ENCODE measurements around the gene SUFU. TPM values are rescaled to one million over a fixed set of nuclear protein-coding genes. Genes with fewer than 3 reads are reported as not detected.

SUFU gene
- total and polyA plus RNA-seq, 2 experiments from 2014 or later: 2.8 to 5.6 TPM

DNA sequence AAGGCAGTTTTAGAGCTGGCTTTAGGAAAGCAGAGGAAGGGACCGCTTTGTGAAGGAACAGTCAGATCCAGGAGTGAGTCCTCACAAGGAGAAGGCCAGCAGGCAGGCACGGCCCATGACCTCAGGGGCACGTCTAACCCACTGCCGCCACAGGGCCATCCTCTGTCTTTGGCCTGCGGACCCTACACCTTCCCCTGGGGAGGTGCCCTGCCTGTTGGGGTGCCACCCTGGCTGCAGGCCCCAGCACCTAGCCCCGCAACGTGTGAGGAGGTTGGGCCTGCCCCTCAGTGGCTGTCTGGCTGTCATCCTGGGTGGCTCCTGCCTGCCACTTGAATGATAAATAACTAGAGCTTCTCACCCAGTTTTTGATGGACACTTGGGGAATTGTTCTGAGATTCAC, 109.5 kb downstream of the SUFU start:
- no peaks in the 10 kb centered on the region; the same call in 2 of the 3 replicates for H3K36me3 Mint-ChIP-seq (ENCODE audit: low read depth)
- TF ChIP-seq STAT1 (IDR thresholded peaks at IDR 0.05; ENCODE audit: unreplicated experiment): no peak
- no peak for TF ChIP-seq NANOG (IDR thresholded peaks at IDR 0.05; ENCODE audit: borderline replicate concordance)
- TF ChIP-seq CTCF (conservative IDR thresholded peaks at IDR 0.05; ENCODE audit: low read depth in 2 of 2): no peak
- TF ChIP-seq, protein P1, sequence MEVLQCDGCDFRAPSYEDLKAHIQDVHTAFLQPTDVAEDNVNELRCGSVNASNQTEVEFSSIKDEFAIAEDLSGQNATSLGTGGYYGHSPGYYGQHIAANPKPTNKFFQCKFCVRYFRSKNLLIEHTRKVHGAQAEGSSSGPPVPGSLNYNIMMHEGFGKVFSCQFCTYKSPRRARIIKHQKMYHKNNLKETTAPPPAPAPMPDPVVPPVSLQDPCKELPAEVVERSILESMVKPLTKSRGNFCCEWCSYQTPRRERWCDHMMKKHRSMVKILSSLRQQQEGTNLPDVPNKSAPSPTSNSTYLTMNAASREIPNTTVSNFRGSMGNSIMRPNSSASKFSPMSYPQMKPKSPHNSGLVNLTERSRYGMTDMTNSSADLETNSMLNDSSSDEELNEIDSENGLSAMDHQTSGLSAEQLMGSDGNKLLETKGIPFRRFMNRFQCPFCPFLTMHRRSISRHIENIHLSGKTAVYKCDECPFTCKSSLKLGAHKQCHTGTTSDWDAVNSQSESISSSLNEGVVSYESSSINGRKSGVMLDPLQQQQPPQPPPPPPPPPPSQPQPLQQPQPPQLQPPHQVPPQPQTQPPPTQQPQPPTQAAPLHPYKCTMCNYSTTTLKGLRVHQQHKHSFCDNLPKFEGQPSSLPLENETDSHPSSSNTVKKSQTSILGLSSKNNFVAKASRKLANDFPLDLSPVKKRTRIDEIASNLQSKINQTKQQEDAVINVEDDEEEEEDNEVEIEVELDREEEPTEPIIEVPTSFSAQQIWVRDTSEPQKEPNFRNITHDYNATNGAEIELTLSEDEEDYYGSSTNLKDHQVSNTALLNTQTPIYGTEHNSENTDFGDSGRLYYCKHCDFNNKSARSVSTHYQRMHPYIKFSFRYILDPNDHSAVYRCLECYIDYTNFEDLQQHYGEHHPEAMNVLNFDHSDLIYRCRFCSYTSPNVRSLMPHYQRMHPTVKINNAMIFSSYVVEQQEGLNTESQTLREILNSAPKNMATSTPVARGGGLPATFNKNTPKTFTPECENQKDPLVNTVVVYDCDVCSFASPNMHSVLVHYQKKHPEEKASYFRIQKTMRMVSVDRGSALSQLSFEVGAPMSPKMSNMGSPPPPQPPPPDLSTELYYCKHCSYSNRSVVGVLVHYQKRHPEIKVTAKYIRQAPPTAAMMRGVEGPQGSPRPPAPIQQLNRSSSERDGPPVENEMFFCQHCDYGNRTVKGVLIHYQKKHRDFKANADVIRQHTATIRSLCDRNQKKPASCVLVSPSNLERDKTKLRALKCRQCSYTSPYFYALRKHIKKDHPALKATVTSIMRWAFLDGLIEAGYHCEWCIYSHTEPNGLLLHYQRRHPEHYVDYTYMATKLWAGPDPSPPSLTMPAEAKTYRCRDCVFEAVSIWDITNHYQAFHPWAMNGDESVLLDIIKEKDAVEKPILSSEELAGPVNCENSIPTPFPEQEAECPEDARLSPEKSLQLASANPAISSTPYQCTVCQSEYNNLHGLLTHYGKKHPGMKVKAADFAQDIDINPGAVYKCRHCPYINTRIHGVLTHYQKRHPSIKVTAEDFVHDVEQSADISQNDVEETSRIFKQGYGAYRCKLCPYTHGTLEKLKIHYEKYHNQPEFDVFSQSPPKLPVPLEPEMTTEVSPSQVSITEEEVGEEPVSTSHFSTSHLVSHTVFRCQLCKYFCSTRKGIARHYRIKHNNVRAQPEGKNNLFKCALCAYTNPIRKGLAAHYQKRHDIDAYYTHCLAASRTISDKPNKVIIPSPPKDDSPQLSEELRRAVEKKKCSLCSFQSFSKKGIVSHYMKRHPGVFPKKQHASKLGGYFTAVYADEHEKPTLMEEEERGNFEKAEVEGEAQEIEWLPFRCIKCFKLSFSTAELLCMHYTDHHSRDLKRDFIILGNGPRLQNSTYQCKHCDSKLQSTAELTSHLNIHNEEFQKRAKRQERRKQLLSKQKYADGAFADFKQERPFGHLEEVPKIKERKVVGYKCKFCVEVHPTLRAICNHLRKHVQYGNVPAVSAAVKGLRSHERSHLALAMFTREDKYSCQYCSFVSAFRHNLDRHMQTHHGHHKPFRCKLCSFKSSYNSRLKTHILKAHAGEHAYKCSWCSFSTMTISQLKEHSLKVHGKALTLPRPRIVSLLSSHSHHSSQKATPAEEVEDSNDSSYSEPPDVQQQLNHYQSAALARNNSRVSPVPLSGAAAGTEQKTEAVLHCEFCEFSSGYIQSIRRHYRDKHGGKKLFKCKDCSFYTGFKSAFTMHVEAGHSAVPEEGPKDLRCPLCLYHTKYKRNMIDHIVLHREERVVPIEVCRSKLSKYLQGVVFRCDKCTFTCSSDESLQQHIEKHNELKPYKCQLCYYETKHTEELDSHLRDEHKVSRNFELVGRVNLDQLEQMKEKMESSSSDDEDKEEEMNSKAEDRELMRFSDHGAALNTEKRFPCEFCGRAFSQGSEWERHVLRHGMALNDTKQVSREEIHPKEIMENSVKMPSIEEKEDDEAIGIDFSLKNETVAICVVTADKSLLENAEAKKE (CRISPR knock-in tag; IDR thresholded peaks at IDR 0.05): no peak
- no peak for TF ChIP-seq CREB1 (CRISPR knock-in tag; IDR thresholded peaks at IDR 0.05; ENCODE audit: low read depth)
- TF ChIP-seq JUNB (IDR thresholded peaks at IDR 0.05; ENCODE audit: unreplicated experiment): no peak
- no peak for TF ChIP-seq POLR2AphosphoS5 (IDR thresholded peaks at IDR 0.05; ENCODE audit: low read depth)
- no peak for TF ChIP-seq ZNF331 (CRISPR knock-in tag; IDR thresholded peaks at IDR 0.05; ENCODE audit: low read depth)
- TF ChIP-seq, protein P2, sequence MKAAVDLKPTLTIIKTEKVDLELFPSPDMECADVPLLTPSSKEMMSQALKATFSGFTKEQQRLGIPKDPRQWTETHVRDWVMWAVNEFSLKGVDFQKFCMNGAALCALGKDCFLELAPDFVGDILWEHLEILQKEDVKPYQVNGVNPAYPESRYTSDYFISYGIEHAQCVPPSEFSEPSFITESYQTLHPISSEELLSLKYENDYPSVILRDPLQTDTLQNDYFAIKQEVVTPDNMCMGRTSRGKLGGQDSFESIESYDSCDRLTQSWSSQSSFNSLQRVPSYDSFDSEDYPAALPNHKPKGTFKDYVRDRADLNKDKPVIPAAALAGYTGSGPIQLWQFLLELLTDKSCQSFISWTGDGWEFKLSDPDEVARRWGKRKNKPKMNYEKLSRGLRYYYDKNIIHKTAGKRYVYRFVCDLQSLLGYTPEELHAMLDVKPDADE (IDR thresholded peaks at IDR 0.05): no peak
- TF ChIP-seq, protein P3, sequence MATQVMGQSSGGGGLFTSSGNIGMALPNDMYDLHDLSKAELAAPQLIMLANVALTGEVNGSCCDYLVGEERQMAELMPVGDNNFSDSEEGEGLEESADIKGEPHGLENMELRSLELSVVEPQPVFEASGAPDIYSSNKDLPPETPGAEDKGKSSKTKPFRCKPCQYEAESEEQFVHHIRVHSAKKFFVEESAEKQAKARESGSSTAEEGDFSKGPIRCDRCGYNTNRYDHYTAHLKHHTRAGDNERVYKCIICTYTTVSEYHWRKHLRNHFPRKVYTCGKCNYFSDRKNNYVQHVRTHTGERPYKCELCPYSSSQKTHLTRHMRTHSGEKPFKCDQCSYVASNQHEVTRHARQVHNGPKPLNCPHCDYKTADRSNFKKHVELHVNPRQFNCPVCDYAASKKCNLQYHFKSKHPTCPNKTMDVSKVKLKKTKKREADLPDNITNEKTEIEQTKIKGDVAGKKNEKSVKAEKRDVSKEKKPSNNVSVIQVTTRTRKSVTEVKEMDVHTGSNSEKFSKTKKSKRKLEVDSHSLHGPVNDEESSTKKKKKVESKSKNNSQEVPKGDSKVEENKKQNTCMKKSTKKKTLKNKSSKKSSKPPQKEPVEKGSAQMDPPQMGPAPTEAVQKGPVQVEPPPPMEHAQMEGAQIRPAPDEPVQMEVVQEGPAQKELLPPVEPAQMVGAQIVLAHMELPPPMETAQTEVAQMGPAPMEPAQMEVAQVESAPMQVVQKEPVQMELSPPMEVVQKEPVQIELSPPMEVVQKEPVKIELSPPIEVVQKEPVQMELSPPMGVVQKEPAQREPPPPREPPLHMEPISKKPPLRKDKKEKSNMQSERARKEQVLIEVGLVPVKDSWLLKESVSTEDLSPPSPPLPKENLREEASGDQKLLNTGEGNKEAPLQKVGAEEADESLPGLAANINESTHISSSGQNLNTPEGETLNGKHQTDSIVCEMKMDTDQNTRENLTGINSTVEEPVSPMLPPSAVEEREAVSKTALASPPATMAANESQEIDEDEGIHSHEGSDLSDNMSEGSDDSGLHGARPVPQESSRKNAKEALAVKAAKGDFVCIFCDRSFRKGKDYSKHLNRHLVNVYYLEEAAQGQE (IDR thresholded peaks at IDR 0.05; ENCODE audit: unreplicated experiment): no peak
- no peak for TF ChIP-seq EZH2phosphoT487 (IDR thresholded peaks at IDR 0.05; ENCODE audit: unreplicated experiment)
- TF ChIP-seq EZH2 (IDR thresholded peaks at IDR 0.05; ENCODE audit: low read depth, unreplicated experiment): no peak
- no peak for TF ChIP-seq ZNF114 (CRISPR knock-in tag; IDR thresholded peaks at IDR 0.05)
- H3K9me2 ChIP-seq (ENCODE audit: insufficient read depth): no peaks in the 10 kb centered on the region
- no peak overlapping the region; the same call in 1 of the 2 replicates for H3K27ac Mint-ChIP-seq
- H4K20me1 ChIP-seq (replicated peaks; ENCODE audit: insufficient read depth): no peaks in the 10 kb centered on the region
- no peak overlapping the region for H3K4me3 ChIP-seq
- peaks cover 15% of the 10 kb centered on the region for H3K4me1 Mint-ChIP-seq
- H3K79me2 ChIP-seq (replicated peaks; ENCODE audit: insufficient read depth): no peaks in the 10 kb centered on the region
- ATAC-seq (no peak), DNase-seq (ENCODE audit: low spot score) (no peak)
- H3K4me2 ChIP-seq: no peak overlapping the region
- no peaks in the 10 kb centered on the region for H3K27me3 ChIP-seq (ENCODE audit: insufficient read depth)
- no peak overlapping the region for H3K4me3 Mint-ChIP-seq
- no peaks in the 10 kb centered on the region for H3F3A ChIP-seq (replicated peaks; ENCODE audit: low read depth)
- peaks cover 5% of the 10 kb centered on the region for H3K27me3 Mint-ChIP-seq (ENCODE audit: insufficient read depth, low read depth, poor library complexity)
- H3K27ac ChIP-seq (ENCODE audit: low read depth): no peak overlapping the region
- peaks cover 3% of the 10 kb centered on the region; the same call in 1 of the 2 replicates for H3K4me1 ChIP-seq (ENCODE audit: insufficient read depth)
- no peak overlapping the region for H2AFZ ChIP-seq
- H3K36me3 ChIP-seq (ENCODE audit: insufficient read depth): no peaks in the 10 kb centered on the region
- H3K9me3 Mint-ChIP-seq: no peaks in the 10 kb centered on the region
